Urinary bladder (tissue), 4 donors: ENCODE results near the gene MYH14. TPM values are rescaled to one million over a fixed set of nuclear protein-coding genes. Genes with fewer than 3 reads are reported as not detected.

Experiments used
- DNase-seq: peaks from one replicate; pipeline ENCODE4 v3.0.0-alpha.2; 2015; ENCODE audit errors: extremely low spot score
- H3K27ac ChIP-seq: one replicate; pipeline ENCODE4 v1.5.1; 2013; ENCODE audit warnings: low read depth, mild to moderate bottlenecking, moderate library complexity
- H3K36me3 ChIP-seq: one replicate; pipeline ENCODE4 v1.6.1; 2013; ENCODE audit warnings: mild to moderate bottlenecking, moderate library complexity; ENCODE audit not compliant: insufficient read depth
- H3K4me1 ChIP-seq: one replicate; pipeline ENCODE4 v1.6.1; 2013; ENCODE audit warnings: mild to moderate bottlenecking, moderate library complexity; ENCODE audit not compliant: insufficient read depth
- H3K4me3 ChIP-seq: one replicate; pipeline ENCODE4 v1.5.1; 2013; ENCODE audit warnings: low read depth, low read length
- WGBS: extraction: QIAGEN DNeasy Blood & Tissue Kit; methylation state at CpG from one replicate; pipeline ENCODE4 v1.1.7; 2013; 5-methylcytosine and 5-hydroxymethylcytosine counted together
- polyA plus RNA-seq: library from polyadenylated mRNA; stranded (reverse); fragments of 200-250 nt; gene quantifications from one replicate; pipeline ENCODE4 v1.2.3, GENCODE V29; 2013
- total RNA-seq: library from RNA; depleted of rRNA; stranded (reverse); fragments of >200 nt; gene quantifications from one replicate; pipeline ENCODE4 v1.2.3, GENCODE V29; 2014
- donor health status: healthy with polysubstance abuse.
- donor health status: healthy.

Gene MYH14
- total and polyA plus RNA-seq, 2 donors, result 7.0 to 15.5 TPM

DNA sequence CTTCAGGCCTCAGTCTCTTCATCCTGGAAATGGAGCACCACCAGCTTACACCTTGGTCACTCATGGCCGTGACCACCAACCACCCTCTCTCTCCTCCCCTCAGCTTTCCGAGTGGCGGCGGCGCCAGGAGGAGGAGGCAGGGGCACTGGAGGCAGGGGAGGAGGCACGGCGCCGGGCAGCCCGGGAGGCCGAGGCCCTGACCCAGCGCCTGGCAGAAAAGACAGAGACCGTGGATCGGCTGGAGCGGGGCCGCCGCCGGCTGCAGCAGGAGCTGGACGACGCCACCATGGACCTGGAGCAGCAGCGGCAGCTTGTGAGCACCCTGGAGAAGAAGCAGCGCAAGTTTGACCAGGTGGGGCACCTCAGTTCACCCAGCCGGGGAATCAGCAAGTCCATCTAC, 78.1 kb downstream of the MYH14 start:
- H3K4me1 ChIP-seq, result no peaks in the 10 kb centered on the region
- H3K27ac ChIP-seq, result no peak overlapping the region
- 92% methylated on average over 22 of the region's 22 CpGs for WGBS
- H3K36me3 ChIP-seq, result no peaks in the 10 kb centered on the region
- no peak overlapping the region for H3K4me3 ChIP-seq
- no peak for DNase-seq

DNA sequence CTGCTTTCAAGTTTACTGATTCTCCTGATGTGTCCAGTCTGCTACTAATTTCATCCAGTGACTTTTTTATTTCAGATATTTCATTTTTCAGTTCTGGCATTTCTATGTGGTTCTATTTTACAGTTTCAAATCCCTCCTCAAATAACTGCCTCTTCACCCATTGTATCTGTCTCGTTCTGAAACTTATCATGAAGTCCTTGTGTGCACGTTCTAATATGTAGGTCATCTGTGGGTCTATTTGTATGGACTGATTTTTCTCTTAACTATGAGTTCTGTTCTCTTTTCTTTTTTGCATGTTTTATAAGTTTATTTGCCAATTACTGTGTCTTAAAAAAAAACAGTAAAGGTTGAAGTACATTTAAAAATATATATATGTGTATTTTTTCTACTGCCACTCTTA, 82.4 kb downstream of the MYH14 start:
- Histone ChIP-seq H3K4me3 (no peak overlapping the region), H3K27ac (no peak overlapping the region), H3K36me3 (no peaks in the 10 kb centered on the region), H3K4me1 (no peaks in the 10 kb centered on the region)
- no peak for DNase-seq
- WGBS, result 79% methylated on average over 2 of the region's 2 CpGs

DNA sequence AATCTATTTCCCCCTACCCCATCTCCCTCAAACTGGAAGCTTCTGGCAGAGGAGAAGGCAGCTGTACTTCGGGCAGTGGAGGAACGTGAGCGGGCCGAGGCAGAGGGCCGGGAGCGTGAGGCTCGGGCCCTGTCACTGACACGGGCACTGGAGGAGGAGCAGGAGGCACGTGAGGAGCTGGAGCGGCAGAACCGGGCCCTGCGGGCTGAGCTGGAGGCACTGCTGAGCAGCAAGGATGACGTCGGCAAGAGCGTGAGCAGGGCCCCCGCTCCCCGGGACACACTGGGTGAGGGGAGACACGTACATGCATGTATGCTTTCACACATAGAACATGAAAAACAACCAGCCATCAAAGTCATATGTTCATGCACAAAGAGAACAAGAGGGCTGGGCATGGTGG, 83.0 kb downstream of the MYH14 start:
- no peak for DNase-seq
- Histone ChIP-seq H3K36me3 (no peaks in the 10 kb centered on the region), H3K27ac (no peak overlapping the region), H3K4me3 (no peak overlapping the region), H3K4me1 (no peaks in the 10 kb centered on the region)
- WGBS, result 96% methylated on average over 18 of the region's 18 CpGs

DNA sequence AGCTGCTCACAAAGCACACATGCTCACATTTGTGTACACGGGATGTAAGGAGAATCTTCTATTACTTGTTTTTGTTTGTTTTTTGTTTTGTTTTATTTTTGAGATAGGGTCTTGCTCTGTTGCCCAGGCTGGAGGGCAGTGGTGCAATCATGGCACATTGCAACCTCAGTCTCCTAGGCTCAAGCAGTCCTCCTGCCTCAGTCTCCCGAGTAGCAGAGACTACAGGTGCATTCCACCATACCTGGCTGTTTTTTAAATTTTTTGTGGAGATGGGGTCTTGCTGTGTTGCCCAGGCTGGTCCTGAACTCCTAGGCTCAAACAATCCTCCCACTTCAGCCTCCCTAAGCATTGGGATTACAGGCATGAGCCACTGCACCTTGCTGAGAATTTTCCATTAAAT, 83.9 kb downstream of the MYH14 start:
- no peak for DNase-seq
- Histone ChIP-seq H3K27ac (no peak overlapping the region), H3K4me1 (no peaks in the 10 kb centered on the region), H3K36me3 (no peaks in the 10 kb centered on the region), H3K4me3 (no peak overlapping the region)
- WGBS, result 87% methylated on average over 2 of the region's 2 CpGs

DNA sequence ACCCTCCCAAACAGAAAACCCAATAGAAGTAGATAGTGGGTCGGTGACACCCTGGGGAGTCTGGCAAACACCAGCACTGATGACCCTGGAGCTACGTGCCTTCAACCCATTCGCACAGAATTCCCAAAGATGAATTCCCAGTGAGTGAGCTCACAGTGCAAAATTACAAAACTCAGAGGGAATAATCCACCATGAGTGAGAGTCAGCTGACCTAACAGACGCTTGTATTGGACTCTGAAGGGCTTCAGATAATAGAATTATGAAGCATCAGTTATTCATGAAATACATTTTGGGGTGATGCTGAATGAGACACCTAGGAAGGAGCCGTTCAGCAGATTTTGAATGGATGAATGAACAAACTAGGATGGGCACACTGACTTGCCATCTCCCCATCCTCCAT, 85.5 kb downstream of the MYH14 start:
- Histone ChIP-seq H3K4me3 (no peak overlapping the region), H3K36me3 (no peaks in the 10 kb centered on the region), H3K4me1 (no peaks in the 10 kb centered on the region), H3K27ac (no peak overlapping the region)
- DNase-seq, result no peak
- WGBS, result 78% methylated on average over 5 of the region's 5 CpGs

DNA sequence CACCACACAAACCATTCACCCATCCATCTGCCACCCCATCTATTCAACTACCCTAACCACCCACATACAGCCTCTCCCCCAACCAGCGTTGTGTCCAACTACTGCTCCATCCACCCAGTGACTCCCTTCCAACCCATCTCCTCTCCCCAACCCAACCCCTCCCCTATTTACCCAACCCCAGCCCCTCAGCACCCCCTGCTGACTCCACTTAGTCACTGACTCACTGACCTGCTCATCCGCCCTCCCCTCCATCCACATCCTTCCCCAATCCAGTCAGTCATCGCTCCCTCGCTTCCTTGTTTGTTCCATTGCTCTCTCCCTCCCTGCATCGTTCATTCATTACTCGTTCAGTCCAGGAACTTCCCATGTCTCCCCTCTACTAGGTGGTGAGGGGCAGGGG, 86.6 kb downstream of the MYH14 start:
- DNase-seq, result no peak
- Histone ChIP-seq H3K4me1 (no peaks in the 10 kb centered on the region), H3K27ac (no peak overlapping the region), H3K36me3 (no peaks in the 10 kb centered on the region), H3K4me3 (no peak overlapping the region)
- 75% methylated on average over 6 of the region's 6 CpGs for WGBS

DNA sequence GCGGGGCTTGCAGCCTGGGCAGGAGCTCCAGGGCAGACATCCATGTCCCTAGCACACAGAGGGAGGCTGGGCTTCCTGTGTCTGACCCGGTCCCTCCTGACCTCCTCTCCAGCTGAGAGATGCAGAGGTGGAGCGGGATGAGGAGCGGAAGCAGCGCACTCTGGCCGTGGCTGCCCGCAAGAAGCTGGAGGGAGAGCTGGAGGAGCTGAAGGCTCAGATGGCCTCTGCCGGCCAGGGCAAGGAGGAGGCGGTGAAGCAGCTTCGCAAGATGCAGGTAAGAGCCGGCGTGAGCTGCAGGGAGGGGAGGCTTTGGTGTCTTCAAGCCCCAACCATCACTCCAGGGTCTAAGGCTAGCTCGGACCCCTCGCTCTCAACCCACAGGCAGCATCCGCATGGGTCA, 87.4 kb downstream of the MYH14 start:
- no peaks in the 10 kb centered on the region for H3K36me3 ChIP-seq

DNA sequence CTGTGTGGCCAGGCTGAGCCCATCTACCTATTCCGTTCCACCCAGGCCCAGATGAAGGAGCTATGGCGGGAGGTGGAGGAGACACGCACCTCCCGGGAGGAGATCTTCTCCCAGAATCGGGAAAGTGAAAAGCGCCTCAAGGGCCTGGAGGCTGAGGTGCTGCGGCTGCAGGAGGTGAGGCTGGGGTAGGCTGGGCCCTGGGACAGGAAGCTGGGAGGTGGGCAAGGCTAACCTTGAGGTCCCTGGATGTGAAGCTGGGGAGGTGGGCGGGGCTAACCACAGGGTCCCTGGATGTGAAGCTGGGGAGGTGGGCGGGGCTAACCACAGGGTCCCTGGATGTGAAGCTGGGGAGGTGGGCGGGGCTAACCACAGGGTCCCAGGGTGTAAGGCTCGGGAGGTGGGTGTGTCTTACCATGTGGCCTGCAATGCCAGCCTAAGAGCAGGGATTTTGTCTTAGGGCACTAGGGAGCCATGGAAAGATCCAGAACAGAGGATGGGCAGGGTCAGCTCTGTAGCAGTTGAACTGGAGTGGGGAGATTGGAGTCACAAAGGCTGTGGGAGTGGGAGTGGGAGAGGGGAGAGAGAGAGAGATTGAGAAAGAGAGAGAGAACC, 88.9 kb downstream of the MYH14 start:
- Histone ChIP-seq H3K36me3 (no peaks in the 10 kb centered on the region), H3K4me1 (no peaks in the 10 kb centered on the region), H3K4me3 (no peak overlapping the region), H3K27ac (no peak overlapping the region)
- no peak for DNase-seq
- WGBS, result 68% methylated on average over 11 of the region's 11 CpGs

More for the DNA sequence above, 87.4 kb downstream of the MYH14 start:
- no peak for DNase-seq
- no peak overlapping the region for H3K4me3 ChIP-seq
- no peak overlapping the region for H3K27ac ChIP-seq
- 58% methylated on average over 15 of the region's 15 CpGs for WGBS
- H3K4me1 ChIP-seq, result no peaks in the 10 kb centered on the region

DNA sequence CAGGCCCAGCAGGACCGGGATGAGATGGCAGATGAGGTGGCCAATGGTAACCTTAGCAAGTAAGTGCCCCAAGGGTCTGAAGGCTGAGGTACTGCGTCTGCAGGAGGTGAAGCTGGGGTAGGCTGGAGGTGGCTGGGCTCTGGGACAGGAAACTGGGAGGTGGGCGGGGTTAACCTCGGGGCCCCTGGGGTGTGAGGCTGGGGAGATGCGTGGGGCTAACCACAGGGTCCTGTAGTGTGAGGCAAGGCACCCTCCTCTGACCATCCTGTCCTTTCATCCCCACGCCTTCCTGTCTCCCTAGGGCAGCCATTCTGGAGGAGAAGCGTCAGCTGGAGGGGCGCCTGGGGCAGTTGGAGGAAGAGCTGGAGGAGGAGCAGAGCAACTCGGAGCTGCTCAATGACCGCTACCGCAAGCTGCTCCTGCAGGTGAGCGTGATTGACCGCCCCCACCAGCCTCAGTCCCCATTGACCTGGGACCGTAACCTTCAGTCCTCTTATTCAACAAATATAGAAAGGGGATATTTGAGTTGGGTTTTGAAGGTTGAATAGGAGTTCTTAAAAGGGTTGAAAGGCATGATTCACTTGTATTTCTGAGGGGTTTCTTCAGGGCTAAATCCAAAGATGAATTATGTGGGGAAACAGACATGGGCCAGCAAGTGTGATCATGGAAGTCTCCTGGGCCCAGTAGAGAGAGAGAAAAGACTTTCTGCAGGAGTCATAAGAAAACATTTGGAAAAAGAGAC, 90.0 kb downstream of the MYH14 start:
- H3K27ac ChIP-seq, result no peak overlapping the region
- no peaks in the 10 kb centered on the region for H3K36me3 ChIP-seq
- no peak for DNase-seq
- H3K4me1 ChIP-seq, result no peaks in the 10 kb centered on the region
- 79% methylated on average over 14 of the region's 14 CpGs for WGBS
- H3K4me3 ChIP-seq, result no peak overlapping the region

DNA sequence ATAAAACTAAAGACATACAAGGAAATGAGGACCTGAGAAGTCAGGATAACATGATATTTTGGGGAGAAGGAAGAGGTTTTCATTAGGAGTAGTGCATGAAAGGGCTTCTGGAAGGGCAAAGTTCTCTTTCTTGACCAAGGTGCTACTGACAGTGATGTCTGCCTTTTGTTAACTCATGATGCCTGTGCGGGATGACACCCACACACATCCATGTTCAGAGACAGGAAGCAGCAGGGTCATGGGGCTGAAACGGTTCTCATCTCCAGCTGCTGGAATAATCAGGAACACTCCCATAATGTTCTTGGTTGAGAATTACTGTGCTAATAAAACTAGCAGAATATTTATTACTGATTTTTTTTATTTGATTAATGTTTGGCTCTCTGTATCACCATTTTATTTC, 96.6 kb downstream of the MYH14 start:
- Histone ChIP-seq H3K4me1 (no peaks in the 10 kb centered on the region), H3K4me3 (no peak overlapping the region), H3K36me3 (no peaks in the 10 kb centered on the region), H3K27ac (no peak overlapping the region)
- no peak for DNase-seq
- WGBS, result 39% methylated on average over 2 of the region's 2 CpGs

DNA sequence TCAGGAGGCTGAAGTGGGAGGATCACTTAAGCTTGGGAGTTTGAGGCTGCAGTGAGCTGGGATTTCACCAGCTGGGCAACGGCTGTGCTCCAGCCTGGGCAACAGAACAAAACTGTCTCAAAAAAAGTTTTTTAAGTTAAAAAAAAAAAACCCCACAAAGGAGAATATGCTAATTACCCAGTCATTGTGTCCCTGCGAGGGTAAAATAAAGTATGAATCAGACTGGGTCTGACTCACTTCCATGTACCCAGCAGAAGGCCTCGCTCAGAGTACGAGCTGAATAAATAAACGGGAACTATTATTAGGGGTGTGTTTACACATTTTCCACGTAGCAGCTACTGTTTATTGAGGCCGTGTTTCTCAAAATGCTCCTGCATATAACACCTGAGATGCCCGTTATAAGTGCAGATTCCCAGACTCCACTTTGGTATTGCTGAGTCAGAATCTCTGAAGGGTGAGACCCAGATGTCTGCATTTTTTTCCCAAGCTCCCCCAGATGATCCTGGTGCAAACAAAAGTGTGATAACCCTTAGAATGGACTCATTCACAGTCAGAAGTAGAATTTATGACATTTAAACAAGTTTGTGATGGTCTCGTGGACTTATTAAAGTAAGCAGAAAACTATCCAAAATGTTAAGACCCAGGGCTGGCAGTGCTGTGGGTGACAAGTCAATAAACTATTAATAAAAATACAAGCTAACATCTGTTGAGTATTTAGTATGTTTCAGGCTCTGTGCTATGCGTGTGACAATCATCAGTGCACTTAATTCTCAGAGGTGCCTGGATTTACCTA, 97.6 kb downstream of the MYH14 start:
- no peaks in the 10 kb centered on the region for H3K4me1 ChIP-seq
- H3K4me3 ChIP-seq, result no peak overlapping the region
- whole genome bisulfite sequencing, result 64% methylated on average over 10 of the region's 10 CpGs
- H3K27ac ChIP-seq, result no peak overlapping the region
- H3K36me3 ChIP-seq, result no peaks in the 10 kb centered on the region
- DNase-seq, result no peak

DNA sequence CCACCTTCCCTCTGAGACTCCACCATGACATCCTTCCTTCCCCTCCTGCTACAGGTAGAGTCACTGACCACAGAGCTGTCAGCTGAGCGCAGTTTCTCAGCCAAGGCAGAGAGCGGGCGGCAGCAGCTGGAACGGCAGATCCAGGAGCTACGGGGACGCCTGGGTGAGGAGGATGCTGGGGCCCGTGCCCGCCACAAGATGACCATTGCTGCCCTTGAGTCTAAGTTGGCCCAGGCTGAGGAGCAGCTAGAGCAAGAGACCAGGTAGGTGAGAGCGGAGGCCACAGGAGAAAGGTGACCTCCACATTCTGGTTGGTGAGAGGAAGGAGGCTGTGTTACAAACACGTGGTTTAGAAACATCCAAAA, 98.2 kb downstream of the MYH14 start:
- H3K4me1 ChIP-seq, result no peaks in the 10 kb centered on the region
- no peak overlapping the region for H3K4me3 ChIP-seq
- WGBS, result 89% methylated on average over 10 of the region's 10 CpGs
- H3K27ac ChIP-seq, result no peak overlapping the region
- no peak for DNase-seq
- H3K36me3 ChIP-seq, result no peaks in the 10 kb centered on the region

DNA sequence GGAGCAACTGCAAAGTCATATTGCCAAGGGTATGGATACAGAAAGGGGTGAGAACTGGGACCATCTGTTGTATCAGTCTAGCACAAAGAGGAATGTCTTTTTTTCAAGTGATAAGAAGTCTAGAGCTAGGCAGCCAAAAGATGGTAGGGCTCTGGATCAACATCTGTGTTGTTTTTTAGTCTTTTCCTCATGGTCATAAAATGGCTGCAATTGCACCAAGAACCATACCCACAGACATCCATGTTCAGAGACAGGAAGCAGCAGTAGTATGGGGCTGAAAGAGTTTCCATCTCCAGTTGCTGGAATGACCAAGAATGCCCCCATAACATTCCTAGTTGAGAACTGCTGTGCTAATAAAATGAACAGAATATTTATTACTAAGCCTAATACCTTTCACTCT, 100.1 kb downstream of the MYH14 start:
- Histone ChIP-seq H3K27ac (no peak overlapping the region), H3K4me1 (no peaks in the 10 kb centered on the region), H3K36me3 (no peaks in the 10 kb centered on the region), H3K4me3 (peak overlapping the region; percentile 3)
- no peak for DNase-seq

DNA sequence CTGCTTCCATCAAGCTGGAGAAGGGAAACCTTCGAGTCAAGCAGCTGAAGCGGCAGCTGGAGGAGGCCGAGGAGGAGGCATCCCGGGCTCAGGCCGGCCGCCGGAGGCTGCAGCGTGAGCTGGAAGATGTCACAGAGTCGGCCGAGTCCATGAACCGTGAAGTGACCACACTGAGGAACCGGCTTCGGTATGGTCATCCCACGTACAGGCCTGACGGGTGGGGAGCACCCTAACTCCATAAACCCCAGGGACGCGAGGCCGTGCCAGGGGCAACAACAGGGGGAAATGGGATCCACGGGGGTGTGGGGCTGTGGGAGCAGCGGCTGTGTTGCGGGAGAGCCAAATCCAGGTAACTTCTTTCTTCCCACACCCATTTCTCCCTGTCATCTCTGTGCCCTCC, 105.6 kb downstream of the MYH14 start:
- DNase-seq, result no peak

More for the DNA sequence above, 105.6 kb downstream of the MYH14 start:
- H3K4me1 ChIP-seq, result no peaks in the 10 kb centered on the region
- H3K36me3 ChIP-seq, result no peaks in the 10 kb centered on the region
- H3K4me3 ChIP-seq, result no peak overlapping the region
- no peak overlapping the region for H3K27ac ChIP-seq
- WGBS, result 86% methylated on average over 21 of the region's 21 CpGs
